ENCODE results near the gene RHBDL1.

DNA sequence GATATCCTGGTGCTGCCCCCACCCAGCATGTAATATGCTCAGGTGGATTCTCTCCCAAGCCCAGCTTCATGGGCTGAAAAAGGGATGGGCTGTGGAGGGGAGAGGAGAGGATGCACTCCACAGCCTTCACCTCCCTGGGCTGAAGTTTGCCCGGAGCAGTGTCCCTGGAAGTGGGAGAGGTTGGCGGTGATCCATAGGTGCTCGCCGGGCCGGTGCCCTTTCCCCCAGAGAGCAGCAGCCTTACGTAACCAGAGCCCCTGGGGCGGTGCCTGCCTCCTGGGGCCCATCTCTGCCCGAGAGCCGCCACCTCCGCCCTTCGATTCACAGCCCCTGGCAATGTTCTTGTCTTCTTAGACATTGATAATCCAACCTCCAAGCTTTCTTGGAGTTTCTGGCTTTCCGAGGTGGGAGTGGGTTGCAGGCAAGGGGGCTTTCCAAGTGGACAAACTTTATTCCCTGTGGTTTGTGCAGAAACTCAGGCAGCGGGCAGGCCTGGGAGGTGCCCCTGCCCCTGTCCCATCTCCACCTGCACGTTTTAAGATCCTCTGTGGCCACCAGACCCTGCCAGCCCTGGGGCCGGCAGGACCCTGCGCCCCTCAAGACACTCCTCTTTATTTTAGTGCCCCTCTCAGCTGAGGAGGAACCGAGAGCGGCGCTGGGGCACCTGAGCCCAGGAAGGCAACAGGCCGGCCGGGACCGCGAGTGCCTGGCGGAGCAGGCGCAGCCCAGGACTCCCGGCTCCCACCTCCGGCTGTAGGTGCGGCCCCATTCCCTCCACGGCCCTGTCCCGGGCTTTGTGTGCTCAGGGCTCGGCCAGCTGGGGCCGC is 29.4 kb upstream of the RHBDL1 start:
- TF ChIP-seq, protein P1, sequence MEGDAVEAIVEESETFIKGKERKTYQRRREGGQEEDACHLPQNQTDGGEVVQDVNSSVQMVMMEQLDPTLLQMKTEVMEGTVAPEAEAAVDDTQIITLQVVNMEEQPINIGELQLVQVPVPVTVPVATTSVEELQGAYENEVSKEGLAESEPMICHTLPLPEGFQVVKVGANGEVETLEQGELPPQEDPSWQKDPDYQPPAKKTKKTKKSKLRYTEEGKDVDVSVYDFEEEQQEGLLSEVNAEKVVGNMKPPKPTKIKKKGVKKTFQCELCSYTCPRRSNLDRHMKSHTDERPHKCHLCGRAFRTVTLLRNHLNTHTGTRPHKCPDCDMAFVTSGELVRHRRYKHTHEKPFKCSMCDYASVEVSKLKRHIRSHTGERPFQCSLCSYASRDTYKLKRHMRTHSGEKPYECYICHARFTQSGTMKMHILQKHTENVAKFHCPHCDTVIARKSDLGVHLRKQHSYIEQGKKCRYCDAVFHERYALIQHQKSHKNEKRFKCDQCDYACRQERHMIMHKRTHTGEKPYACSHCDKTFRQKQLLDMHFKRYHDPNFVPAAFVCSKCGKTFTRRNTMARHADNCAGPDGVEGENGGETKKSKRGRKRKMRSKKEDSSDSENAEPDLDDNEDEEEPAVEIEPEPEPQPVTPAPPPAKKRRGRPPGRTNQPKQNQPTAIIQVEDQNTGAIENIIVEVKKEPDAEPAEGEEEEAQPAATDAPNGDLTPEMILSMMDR (IDR thresholded peaks at IDR 0.05), result no peak
- TF ChIP-seq POLR2AphosphoS5 (IDR thresholded peaks at IDR 0.05) (no peak), POLR2A (IDR thresholded peaks at IDR 0.05) (no peak), EP300 (IDR thresholded peaks at IDR 0.05) (no peak)
